HG02840 (cell line): ENCODE results near the gene QPRT.
A peak's percentile ranks its signal among the peaks of the same experiment; 100 is the strongest.
"Not testable (repeated sequence)": the region's sequence is repeated elsewhere in the genome, so short reads cannot be mapped to it uniquely, and the experiment has no call there.

Experiments
- ATAC-seq: cut with Tn5 transposase; IDR thresholded peaks from one replicate; pipeline ENCODE4 v1.9.1; 2021; ENCODE audit warnings: mild to moderate bottlenecking, moderate library complexity, moderate number of reproducible peaks; ENCODE audit not compliant: unreplicated experiment, low FRiP score

QPRT gene

DNA sequence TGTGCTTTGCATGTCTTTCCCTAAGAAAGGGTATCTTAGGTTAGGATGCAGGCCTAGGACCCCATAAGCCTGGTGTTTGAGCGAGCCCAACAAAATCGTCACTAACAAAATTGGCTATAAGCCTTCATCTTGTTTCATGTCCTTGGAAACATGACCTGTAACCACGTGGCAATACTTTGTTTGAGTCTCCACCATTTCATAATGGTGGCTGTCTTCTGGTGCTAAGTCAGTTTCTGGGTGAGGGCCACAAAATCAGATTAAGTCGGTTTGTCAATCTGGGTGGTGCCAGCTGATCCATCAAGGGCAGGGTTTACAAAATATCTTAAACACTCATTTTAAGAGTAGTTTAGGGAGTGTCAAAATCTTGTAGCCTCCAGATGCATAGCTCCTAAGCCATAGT, 33.8 kb downstream of the QPRT start:
- no peak for ATAC-seq

GRCh38 chr16:29714396-29714795, 35.4 kb downstream of the QPRT start:
- no peak for ATAC-seq

DNA sequence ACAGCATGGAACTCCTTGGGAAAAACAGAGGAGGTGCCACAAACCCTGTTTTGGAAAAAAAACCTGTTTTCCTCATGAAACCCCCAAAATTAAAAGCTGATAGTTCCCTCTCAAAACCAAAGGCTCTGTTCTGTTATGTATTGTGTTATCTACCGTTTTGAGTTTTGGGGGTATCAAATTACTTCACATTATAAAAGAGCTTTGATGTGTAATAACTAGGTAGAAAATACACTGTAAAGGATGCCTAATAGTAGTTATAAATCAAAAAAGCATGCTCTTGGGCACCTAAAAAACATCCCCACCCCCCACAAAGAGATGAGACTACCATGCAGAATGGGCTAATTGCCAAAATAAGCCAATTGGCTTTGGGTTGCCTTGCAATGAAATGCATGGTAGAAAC, 36.0 kb downstream of the QPRT start:
- no peak for ATAC-seq

DNA sequence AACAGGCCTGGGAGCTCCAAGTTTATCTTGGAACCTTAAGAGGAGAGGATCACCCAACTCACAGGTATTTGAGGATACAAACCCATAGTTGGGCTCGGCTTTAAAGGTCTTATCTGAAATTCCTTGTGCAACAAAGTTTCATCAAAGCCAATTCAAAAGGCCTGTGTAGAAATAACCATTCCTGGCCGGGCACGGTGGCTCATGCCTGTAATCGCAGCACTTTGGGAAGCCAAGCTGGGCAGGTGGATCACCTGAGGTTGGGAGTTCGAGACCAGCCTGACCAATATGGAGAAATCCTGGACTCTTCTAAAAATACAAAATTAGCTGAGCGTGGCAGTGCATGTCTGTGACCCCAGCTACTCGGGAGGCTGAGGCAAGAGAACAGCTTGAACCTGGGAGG, 38.1 kb downstream of the QPRT start:
- no peak for ATAC-seq

DNA sequence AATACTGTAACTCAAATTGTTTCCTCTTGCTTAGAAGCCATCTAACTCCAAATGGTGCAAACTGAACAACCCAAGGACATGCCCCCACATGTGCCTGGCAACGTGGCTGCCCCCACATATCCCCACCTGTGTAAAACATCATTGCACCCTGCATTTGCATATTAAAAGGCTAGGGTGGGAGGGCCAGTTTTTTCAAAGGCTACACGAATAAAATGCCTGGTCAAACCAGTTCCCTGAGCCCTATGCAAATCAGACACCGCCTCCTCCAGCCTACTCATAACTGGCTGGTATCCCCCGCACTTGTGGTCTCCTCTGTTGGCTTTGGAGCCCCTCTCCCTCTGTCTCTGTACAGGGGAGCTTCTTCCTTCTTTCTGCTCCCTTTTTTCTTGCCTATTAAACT, 40.1 kb downstream of the QPRT start:
- no peak for ATAC-seq

DNA sequence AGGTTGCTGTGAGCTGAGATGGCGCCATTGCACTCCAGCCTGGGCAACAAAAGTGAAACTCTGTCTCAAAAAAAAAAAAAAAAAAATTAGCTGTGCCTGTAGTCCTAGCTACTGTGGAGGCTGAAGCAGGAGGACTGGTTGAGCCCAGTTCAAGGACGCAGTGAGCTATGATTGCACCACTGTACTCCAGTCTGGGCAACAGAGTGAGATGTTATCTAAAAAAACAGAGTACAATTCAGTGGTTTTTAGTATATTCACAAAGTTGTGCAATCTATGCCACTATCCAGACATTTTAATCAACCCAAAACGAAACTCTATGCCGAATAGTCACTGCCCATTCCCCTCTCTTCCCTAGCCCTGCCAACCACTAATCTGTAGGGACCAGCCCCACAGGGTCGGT, 41.7 kb downstream of the QPRT start:
- no peak for ATAC-seq

DNA sequence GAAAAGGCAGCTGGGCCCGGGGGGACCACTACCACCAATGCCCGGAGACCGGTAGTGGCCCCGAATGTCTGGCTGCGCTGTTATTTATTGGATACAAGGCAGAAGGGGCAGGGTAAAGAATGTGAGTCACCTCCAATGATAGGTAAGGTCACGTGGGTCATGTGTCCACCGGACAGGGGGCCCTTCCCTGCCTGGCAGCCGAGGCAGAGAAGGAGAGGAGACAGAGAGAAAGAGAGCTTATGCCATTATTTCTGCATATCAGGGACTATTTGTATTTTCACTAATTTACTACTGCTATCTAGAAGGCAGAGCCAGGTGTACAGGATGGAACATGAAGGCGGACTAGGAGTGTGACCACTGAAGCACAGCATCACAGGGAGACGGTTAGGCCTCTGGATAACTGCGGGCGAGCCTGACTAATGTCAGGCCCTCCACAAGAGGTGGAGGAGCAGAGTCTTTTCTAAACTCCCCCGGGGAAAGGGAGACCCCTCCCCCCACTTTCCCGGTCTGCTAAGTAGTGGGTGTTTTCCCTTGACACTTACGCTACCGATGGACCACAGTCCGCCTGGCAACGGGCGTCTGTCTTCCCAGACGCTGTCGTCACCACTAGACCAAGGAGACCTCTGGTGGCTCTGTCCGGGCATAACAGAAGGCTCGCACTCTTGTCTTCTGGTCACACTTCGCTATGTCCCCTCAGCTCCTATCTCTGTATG, 42.3 kb downstream of the QPRT start:
- ATAC-seq = not testable (repeated sequence)

DNA sequence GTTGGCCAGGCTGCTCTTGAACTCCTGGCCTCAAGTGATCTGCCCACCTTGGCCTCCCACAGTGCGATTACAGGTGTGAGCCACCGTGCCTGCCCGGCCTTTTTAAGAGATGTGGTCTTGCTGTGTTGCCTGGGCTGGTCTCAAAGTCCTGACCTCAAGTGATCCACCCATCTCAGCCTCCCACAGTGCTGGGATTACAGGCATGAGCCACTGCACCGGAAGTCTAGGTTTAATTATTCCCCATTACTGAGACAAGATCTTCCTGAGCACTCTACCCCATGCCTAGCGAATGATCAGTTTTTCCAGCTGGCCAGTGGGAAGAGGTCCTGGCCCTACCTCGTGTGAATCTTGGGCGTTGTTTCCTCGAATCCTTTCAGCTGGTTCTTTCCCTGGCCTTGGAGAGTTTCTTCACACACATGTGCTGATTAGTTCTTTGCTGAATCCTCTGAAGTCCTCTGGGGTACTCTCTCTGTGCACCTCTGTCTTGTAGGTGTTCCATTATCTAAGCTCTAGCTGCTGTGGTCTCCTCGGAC, 47.9 kb downstream of the QPRT start:
- no peak for ATAC-seq

GRCh38 chr16:29727452-29727851, 48.5 kb downstream of the QPRT start:
- ATAC-seq = no peak

DNA sequence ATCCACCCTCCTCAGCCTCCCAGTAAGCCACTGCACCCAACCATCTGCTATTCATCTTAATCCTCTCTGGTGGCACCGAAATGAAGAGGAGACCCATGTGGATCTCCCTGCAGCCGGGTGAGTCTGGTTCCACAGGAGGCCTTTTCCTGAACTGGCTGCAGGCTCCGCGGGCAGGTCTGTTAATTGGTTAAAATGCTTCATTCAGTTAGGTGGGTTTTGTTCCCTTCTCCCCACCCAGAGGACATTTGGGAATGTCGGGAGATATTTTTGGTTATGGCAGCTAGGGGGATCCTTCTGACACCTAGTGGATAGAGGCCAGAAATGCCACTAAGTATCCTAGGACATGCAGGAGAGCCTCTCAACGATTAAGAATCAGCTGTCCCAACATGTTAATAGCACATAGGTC, 50.1 kb downstream of the QPRT start:
- no peak for ATAC-seq

DNA sequence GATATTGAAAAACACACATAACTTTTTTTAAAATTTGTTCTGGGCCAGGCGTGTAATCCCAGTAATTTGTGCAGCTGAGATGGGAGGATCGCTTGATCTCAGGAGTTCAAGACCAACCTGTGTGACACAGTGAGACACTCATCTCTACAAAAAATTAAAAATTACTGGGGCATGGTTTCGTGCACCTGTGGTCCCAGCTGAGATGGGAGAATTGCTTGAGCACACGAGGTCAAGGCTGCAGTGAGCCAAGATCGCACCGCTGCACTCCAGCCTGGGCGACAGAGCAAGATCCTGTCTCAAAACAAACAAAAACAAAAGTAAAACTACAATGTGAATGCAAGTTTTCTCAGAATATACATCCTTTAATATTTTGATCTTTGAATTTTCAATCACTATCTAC, 51.7 kb downstream of the QPRT start:
- ATAC-seq = no peak

DNA sequence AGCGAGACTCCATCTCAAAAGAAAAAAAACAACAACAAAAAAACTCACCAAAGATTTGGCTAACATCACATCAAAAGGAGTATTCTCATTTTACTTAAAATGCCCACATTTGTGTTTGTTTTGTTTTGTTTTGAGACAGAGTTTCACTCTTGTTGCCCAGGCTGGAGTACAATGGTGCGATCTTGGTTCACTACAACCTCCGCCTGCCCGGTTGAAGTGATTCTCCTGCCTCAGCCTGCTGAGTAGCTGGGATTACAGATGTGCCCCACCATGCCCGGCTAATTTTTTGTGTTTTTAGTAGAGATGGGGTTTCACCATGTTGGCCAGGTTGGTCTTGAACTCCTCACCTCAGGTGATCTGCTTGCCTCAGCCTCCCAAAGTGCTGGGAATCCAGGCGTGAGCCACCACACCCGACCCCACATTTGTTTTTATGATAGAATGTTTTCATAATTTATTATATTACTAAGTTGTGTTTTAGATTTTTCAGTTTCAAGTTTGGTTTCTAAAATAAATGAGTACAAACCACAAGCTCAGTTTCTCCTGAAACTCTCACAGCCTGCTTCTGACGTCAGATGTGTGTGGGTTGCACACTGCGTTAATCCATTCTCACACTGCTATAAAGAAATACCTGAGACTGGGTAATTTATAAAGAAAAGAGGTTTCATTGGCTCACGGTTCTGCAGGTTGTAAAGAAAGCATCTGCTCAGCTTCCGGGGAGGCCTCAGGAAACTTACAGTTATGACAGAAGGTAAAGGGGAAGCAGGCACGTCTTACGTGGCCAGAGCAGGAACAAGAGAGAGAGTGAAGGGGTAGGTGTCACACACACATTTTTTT, 53.0 kb downstream of the QPRT start:
- ATAC-seq = peak; percentile 54

GRCh38 chr16:29734786-29735185, 55.8 kb downstream of the QPRT start:
- no peak for ATAC-seq

DNA sequence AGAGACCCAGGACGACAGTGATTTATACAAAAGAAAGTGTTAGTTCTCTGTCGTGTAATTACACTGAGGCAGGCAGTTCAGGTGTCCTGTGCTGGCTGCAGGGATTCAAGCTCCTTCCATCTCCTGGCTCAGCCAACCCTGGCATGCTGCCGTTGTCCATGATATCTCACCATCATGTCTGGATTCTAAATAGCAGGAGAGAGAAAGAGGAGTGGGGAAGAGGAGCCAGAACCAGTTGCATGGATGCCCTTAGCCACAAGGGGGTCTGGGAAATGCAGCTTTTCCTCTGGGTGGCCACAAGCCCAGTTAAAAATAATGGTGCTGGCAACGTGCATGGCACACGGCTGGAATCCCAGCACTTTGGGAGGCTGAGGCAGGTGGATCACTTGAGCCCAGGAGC, 57.1 kb downstream of the QPRT start:
- ATAC-seq = no peak

DNA sequence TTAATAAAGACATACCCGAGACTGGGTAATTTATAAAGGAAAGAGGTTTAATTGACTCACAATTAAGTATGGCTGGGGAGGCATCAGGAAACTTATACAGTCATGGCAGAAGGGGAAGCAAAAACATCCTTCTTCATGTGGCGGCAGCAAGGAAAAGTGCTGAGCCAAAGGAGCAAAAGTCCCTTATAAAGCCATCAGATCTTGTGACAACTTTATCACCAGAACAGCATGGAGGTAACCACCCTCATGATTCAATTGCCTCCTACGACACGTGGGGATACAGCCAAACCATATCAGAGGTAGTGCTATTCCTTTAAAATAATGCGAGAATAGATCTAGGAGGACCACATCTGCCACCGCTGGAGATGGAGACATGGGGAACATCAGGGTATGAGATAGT, 57.8 kb downstream of the QPRT start:
- ATAC-seq = no peak

- ATAC-seq = no peak
Measured at GRCh38 chr16:29737713-29738112, 58.7 kb downstream of the QPRT start.

- ATAC-seq = no peak
Measured at GRCh38 chr16:29738514-29738913, 59.5 kb downstream of the QPRT start.

DNA sequence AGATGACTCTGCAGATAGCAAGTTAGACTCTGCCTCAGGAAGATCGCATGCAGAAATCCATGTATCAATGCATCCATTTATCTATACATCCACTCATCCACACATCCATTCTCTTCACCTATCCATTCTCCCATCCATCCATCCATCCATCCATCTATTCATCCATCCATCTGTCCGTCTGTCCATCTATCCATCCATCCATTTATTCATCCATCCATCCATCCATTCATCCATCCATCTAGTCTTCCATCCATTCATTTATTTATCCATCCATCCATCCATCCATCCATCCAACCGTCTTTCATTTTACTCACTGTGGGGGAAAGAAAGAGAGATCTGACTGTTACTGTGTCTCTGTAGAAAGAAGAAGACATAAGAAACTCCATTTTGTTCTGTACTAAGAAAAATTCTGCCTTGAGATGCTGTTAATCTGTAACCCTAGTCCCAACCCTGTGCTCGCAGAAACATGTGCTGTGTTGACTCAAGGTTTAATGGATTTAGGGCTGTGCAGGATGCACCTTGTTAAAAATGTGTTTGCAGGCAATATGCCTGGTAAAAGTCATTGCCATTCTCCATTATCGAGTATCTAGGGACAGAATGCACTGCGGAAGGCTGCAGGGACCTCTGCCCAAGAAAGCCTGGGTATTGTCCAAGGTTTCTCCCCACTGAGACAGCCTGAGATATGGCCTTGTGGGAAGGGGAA, 61.1 kb downstream of the QPRT start:
- ATAC-seq = not testable (repeated sequence)

- ATAC-seq = not testable (repeated sequence)
Measured at GRCh38 chr16:29740630-29741015, 61.6 kb downstream of the QPRT start.

DNA sequence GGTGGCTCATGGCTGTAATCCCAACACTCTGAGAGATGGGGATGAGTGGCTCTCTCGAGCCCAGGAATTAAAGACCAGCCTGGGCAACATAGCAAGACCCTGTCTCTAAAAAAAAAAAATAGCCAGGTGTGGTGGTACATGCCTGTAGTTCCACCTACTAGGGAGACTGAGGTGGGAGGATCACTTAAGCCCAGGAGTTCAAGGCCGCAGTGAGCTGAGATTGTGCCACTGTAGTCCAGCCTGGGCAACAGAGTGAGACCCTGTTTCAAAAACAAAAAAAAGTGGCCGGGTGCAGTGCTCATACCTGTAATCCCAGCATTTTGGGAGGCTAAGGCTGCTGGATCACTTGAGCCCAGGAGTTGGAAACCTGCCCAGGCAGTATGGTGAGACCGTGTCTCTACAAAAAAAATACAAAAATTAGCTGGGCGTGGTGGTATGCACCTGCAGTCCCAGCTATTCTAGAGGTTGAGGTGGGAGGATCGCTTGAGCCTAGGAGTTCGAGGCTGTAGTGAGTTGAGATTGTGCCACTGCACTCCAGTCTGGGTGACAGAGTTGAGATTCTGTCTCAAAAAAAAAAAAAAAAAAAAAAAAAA, 63.8 kb downstream of the QPRT start:
- no peak for ATAC-seq

DNA sequence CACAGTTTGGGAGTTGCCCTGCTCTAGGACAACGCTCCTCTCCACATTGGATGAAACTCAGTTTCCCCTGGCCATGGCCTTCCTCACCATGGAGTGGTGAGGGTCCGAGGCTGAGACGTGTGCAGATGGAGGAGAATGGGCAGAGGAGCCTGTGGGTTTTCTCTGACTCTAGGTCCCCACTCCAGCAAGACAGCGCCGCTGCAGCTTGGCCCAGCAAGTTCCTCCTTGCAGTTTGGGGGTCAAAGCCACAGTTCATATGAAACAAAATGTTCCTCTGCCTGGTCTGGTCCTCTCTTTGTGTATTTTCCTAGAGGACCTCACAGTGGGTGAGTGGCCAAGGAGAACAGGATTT, 64.5 kb downstream of the QPRT start:
- no peak for ATAC-seq
